DMS 273 (cell line): ENCODE measurements around the gene LLCFC1.

Experiments
- DNase-seq: peaks from one replicate; lab custom pipeline; 2025; ENCODE audit not compliant: unreplicated experiment; lab: John Stamatoyannopoulos, UW

Gene LLCFC1

GRCh38 chr7:142910031-142910433 lies 29.3 kb upstream of the LLCFC1 start:
- DNase-seq: no peak

GRCh38 chr7:142910481-142910880 lies 28.8 kb upstream of the LLCFC1 start:
- no peak for DNase-seq

GRCh38 chr7:142913051-142913450 lies 26.2 kb upstream of the LLCFC1 start:
- no peak for DNase-seq

GRCh38 chr7:142913566-142913965 lies 25.7 kb upstream of the LLCFC1 start:
- no peak for DNase-seq

GRCh38 chr7:142914121-142914520 lies 25.2 kb upstream of the LLCFC1 start:
- no peak for DNase-seq

- no peak for DNase-seq
Observed at GRCh38 chr7:142915315-142915714, 24.0 kb upstream of the LLCFC1 start.

- no peak for DNase-seq
Observed at GRCh38 chr7:142916508-142916907, 22.8 kb upstream of the LLCFC1 start.

GRCh38 chr7:142917447-142917846 lies 21.8 kb upstream of the LLCFC1 start:
- DNase-seq: no peak

GRCh38 chr7:142918901-142919300 lies 20.4 kb upstream of the LLCFC1 start:
- DNase-seq: no peak

- no peak for DNase-seq
Observed at GRCh38 chr7:142919656-142920055, 19.6 kb upstream of the LLCFC1 start.

- DNase-seq: no peak
Observed at GRCh38 chr7:142923391-142923790, 15.9 kb upstream of the LLCFC1 start.

- no peak for DNase-seq
Observed at GRCh38 chr7:142925413-142925812, 13.9 kb upstream of the LLCFC1 start.

- DNase-seq: no peak
Observed at GRCh38 chr7:142927085-142927745, 12.1 kb upstream of the LLCFC1 start.

GRCh38 chr7:142927949-142928348 lies 11.3 kb upstream of the LLCFC1 start:
- no peak for DNase-seq

- DNase-seq: no peak
Observed at GRCh38 chr7:142930126-142930730, 9.1 kb upstream of the LLCFC1 start.

GRCh38 chr7:142932386-142933091 lies 6.7 kb upstream of the LLCFC1 start:
- DNase-seq: no peak

GRCh38 chr7:142933092-142933475 lies 6.2 kb upstream of the LLCFC1 start:
- no peak for DNase-seq

GRCh38 chr7:142933624-142934023 lies 5.7 kb upstream of the LLCFC1 start, which contains the start of gene TRPV5:
Gene TRPV5, minus strand, starts transcription at chr7:142933746. Its CDS starts 287 bp downstream, at chr7:142933459.
- no peak for DNase-seq

- DNase-seq: no peak
Observed at GRCh38 chr7:142934056-142934455, 5.2 kb upstream of the LLCFC1 start.

- DNase-seq: no peak
Observed at GRCh38 chr7:142935941-142936565, 3.2 kb upstream of the LLCFC1 start.

GRCh38 chr7:142938611-142939010 lies 673 bp upstream of the LLCFC1 start:
- DNase-seq: no peak
